ENCODE data around the gene UEVLD.
"Not testable (repeated sequence)": the region's sequence is repeated elsewhere in the genome, so short reads cannot be mapped to it uniquely, and the experiment has no call there.

UEVLD gene

GRCh38 chr11:18588297-18589252 lies at the start of gene UEVLD:
UEVLD (minus strand) TSS chr11:18588734; CDS start chr11:18588654, 80 bp downstream.
- peak; percentile 38 for DNase-seq

- DNase-seq = peak; percentile 96
These were observed 45.9 kb upstream of the UEVLD start, which contains the start of gene SPTY2D1 for GRCh38 chr11:18634140-18635032. SPTY2D1 (minus strand) TSS chr11:18634342; CDS start chr11:18634257, 85 bp downstream.

- DNase-seq = no peak
These were observed 45.0 kb upstream of the UEVLD start for GRCh38 chr11:18633256-18634139.

- DNase-seq = no peak
These were observed 44.3 kb upstream of the UEVLD start for GRCh38 chr11:18632841-18633240.

- no peak for DNase-seq
These were observed 35.6 kb upstream of the UEVLD start for GRCh38 chr11:18624161-18624560.

GRCh38 chr11:18623707-18624106 lies 35.2 kb upstream of the UEVLD start:
- no peak for DNase-seq

GRCh38 chr11:18618342-18619025 lies 29.9 kb upstream of the UEVLD start:
- DNase-seq = no peak

- DNase-seq = peak; percentile 13
These were observed 29.3 kb upstream of the UEVLD start for GRCh38 chr11:18617688-18618341.

GRCh38 chr11:18615628-18616392 lies 27.3 kb upstream of the UEVLD start:
- no peak for DNase-seq

GRCh38 chr11:18614667-18615066 lies 26.1 kb upstream of the UEVLD start:
- no peak for DNase-seq

- no peak for DNase-seq
These were observed 23.9 kb upstream of the UEVLD start for GRCh38 chr11:18612394-18612793.

GRCh38 chr11:18611196-18611595 lies 22.7 kb upstream of the UEVLD start:
- DNase-seq = no peak

GRCh38 chr11:18608376-18608775 lies 19.8 kb upstream of the UEVLD start:
- DNase-seq = no peak

- no peak for DNase-seq
These were observed 12.5 kb upstream of the UEVLD start for GRCh38 chr11:18600915-18601569.

- no peak for DNase-seq
These were observed 11.3 kb upstream of the UEVLD start, which contains the start of gene MISFA for GRCh38 chr11:18599739-18600230. MISFA (plus strand) TSS chr11:18599789; CDS start chr11:18599929, 140 bp downstream.

- no peak for DNase-seq
These were observed 6.6 kb upstream of the UEVLD start for GRCh38 chr11:18594999-18595749.

- DNase-seq = not testable (repeated sequence)
These were observed 5.6 kb upstream of the UEVLD start for GRCh38 chr11:18594088-18594487.

GRCh38 chr11:18590571-18590970 lies 2.0 kb upstream of the UEVLD start:
- DNase-seq = no peak

- DNase-seq = no peak
These were observed 6.7 kb downstream of the UEVLD start for GRCh38 chr11:18581825-18582224.
